GM12801 (cell line): ENCODE data around the gene KCTD13.

ENCODE experiments used
- TF ChIP-seq, protein P1 (sequence below): IDR thresholded peaks from one replicate; pipeline ENCODE4 v1.5.1; 2011; ENCODE audit warnings: control low read depth; ENCODE audit not compliant: insufficient read length; ENCODE audit errors: extremely low read depth

The KCTD13 gene

DNA sequence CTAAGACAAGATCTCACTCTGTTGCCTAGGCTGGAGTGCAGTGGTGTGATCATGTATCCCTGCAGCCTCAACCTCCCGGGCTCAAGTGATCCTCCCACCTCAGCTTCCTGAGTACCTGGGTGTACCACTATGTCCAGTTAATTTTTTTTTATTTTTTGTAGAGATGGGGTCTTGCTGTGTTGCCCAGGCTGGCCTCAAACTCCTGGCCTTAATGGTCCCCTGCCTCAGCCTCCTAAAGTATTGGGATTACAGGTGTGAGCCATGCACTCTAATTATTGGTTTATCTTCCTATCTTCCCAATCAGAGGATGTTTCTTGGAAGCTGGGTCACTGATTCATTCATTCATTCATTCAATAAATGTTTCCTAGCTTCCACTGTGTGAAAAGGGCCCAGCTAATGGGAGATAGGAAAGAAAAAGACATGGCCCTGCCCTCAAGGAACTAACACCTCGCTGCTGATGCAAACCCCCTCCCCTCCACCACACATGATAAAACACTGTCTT is 17.3 kb downstream of the KCTD13 start:
- TF ChIP-seq, protein P1, sequence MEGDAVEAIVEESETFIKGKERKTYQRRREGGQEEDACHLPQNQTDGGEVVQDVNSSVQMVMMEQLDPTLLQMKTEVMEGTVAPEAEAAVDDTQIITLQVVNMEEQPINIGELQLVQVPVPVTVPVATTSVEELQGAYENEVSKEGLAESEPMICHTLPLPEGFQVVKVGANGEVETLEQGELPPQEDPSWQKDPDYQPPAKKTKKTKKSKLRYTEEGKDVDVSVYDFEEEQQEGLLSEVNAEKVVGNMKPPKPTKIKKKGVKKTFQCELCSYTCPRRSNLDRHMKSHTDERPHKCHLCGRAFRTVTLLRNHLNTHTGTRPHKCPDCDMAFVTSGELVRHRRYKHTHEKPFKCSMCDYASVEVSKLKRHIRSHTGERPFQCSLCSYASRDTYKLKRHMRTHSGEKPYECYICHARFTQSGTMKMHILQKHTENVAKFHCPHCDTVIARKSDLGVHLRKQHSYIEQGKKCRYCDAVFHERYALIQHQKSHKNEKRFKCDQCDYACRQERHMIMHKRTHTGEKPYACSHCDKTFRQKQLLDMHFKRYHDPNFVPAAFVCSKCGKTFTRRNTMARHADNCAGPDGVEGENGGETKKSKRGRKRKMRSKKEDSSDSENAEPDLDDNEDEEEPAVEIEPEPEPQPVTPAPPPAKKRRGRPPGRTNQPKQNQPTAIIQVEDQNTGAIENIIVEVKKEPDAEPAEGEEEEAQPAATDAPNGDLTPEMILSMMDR = no peak

DNA sequence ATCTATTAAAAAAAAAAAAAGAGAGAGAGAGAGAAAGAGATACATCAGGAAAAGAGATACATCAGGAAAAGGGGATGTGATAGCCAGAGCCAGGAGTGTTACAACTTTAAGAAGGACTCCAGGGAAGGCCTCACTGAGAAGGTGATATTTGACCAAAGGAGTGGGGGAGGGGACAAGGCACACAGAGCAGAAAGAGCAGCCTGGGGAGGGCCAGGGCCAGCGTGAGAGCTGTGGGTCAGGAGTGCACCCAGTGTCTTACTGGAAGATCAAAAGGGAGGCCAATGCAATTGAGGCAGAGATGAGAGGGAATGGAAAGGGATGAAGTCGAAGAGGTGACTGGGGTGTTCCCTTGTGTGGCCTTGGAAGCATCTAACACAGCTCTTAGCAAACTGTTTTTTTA is 18.1 kb downstream of the KCTD13 start:
- TF ChIP-seq, protein P1 = no peak

DNA sequence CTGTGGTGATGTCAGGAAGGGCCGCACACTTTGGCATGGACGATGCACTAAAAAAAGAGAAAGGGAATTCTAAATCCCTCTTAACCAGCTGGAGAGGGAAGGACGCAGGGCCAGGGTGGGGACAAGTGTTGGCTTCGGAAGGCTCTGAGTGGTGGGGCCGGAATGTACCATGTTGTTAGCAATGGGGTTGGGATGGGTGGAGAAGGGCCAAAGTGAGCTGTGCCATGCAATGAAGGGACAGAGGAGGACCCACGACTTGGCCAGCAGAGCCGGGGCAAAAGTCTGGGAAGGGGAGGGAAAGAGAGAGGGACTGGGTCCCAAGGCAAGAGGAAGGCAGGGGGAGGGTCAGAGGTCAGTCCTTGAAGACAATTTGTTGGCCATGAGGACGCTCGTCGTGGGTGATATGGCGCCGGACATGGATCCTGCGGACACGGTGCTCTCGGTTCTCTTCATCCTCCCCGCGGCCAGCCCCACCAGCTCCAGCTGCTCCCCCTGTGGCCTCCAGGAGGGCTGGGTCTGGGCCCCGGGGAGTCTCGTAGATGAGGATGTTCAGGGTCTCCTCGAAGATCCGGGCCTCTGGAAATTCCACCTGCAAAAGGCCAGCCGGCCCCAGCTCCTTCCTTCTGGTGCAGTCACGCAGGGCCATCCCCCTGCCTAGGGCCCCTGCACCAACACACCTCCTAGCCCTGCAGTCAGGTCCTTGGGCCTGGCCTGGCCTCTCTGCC is 19.3 kb downstream of the KCTD13 start:
- TF ChIP-seq, protein P1 = no peak

DNA sequence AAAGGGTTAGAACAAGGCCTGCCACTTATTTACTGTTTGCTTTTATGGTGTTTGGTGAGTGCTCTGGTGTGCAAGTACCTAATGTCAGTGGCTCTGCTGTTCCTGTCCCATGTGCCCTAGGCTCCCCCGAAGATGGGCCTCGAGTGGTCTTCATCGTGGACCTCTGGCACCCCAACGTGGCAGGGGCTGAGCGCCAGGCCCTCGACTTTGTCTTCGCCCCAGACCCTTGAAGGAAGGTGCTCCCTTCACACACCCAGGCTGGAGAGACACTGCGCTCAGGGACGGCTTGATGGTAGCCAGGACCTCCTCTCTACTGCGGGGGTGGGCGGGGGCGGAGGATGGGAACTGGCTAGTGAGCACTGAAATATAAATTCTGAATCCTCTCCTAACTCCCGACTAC is 20.4 kb downstream of the KCTD13 start:
- TF ChIP-seq, protein P1 = no peak

DNA sequence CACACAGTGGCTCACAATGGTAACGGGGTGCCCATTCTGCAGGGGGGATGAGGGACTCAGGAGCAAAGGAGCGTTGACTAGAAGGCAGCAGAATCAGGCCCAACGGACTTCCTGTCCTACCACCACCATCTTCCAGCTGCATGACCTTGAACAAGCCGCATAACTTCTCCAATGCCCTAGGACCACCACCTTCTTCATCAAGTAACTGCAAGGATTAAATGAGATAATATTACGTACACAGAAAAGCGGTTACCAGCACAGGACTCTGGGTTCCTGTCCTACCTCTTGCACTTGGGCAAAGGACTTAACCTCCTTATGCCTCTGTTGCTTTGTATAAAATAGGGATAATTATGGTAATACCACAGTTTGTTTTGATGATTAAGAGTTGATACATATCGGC is 21.1 kb downstream of the KCTD13 start:
- TF ChIP-seq, protein P1 = no peak

DNA sequence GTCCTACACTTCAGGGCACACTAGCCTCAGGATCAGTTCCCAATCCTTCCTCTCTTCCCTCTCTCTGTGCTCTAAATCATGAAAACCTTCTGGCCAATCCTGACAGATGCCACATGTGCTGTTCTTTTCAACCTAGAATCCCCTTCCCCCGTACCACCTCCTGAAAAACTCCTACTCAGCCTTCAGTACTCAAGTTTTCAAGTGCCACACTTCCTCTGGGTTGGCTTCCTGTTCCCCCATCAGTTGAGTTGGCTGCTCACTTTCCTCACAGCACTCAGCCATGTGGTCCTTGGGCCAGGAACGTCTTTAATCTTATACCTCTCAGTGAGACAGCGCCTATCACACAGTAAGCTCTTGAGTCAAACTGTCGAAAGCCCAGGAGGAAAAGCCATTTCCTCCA is 22.4 kb downstream of the KCTD13 start:
- TF ChIP-seq, protein P1 = no peak

DNA sequence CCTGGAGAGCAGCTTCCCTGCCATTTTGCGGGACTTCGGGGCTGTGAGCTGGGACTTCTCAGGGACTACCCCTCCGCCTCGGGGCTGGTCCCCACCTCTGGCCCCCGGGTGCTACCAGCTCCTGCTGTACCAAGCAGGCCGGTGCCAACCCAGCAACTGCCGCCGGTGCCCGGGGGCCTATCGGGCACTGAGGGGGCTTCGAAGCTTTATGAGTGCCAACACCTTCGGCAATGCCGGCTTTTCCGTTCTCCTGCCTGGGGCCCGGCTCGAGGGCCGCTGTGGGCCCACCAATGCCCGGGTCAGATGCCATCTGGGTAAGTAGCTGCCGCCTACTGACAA is 24.4 kb downstream of the KCTD13 start:
- TF ChIP-seq, protein P1 = no peak
